ENCODE measurements around the gene BRSK1. TPM values are rescaled to one million over a fixed set of nuclear protein-coding genes. Genes with fewer than 3 reads are reported as not detected.
A peak's percentile ranks its signal among the peaks of the same experiment; 100 is the strongest.

Gene BRSK1
- total and polyA plus RNA-seq, 10 of the 15 experiments (the other 5 are each of a cell fraction or from before 2014, with no cell fraction given), result 0.03 to 0.76 (median 0.25) TPM; not detected in 4

- TF ChIP-seq, protein P1, sequence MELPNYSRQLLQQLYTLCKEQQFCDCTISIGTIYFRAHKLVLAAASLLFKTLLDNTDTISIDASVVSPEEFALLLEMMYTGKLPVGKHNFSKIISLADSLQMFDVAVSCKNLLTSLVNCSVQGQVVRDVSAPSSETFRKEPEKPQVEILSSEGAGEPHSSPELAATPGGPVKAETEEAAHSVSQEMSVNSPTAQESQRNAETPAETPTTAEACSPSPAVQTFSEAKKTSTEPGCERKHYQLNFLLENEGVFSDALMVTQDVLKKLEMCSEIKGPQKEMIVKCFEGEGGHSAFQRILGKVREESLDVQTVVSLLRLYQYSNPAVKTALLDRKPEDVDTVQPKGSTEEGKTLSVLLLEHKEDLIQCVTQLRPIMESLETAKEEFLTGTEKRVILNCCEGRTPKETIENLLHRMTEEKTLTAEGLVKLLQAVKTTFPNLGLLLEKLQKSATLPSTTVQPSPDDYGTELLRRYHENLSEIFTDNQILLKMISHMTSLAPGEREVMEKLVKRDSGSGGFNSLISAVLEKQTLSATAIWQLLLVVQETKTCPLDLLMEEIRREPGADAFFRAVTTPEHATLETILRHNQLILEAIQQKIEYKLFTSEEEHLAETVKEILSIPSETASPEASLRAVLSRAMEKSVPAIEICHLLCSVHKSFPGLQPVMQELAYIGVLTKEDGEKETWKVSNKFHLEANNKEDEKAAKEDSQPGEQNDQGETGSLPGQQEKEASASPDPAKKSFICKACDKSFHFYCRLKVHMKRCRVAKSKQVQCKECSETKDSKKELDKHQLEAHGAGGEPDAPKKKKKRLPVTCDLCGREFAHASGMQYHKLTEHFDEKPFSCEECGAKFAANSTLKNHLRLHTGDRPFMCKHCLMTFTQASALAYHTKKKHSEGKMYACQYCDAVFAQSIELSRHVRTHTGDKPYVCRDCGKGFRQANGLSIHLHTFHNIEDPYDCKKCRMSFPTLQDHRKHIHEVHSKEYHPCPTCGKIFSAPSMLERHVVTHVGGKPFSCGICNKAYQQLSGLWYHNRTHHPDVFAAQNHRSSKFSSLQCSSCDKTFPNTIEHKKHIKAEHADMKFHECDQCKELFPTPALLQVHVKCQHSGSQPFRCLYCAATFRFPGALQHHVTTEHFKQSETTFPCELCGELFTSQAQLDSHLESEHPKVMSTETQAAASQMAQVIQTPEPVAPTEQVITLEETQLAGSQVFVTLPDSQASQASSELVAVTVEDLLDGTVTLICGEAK (IDR thresholded peaks at IDR 0.05; ENCODE audit: borderline replicate concordance), result peak; percentile 79; the same call in 1 of the 2 replicates
- TF ChIP-seq POU2F2 (IDR thresholded peaks at IDR 0.05; ENCODE audit: borderline replicate concordance, low read depth, low read length) (peak; percentile 83), ATF7 (IDR thresholded peaks at IDR 0.05; ENCODE audit: low read depth) (peak; percentile 61; the same call in 1 of the 2 replicates), CREB1 (IDR thresholded peaks at IDR 0.05; ENCODE audit: low read depth) (peak; percentile 65), SKIL (IDR thresholded peaks at IDR 0.05; ENCODE audit: low read depth, poor library complexity, severe bottlenecking) (peak; percentile 97), RB1 (IDR thresholded peaks at IDR 0.05; ENCODE audit: borderline replicate concordance) (peak; percentile 91; the same call in 1 of the 2 replicates), CBX5 (IDR thresholded peaks at IDR 0.05; ENCODE audit: low read depth) (0 out of 2 replicates have a peak, but pooled peaks have one; percentile 88), HDAC6 (IDR thresholded peaks at IDR 0.05; ENCODE audit: unreplicated experiment) (no peak), ZSCAN29 (IDR thresholded peaks at IDR 0.05) (peak; percentile 97), SPI1 (IDR thresholded peaks at IDR 0.05; ENCODE audit: borderline replicate concordance, insufficient read depth, low read depth, low read length) (no peak), CHD2 (IDR thresholded peaks at IDR 0.05; ENCODE audit: borderline replicate concordance, low read depth, low read length) (peak; percentile 63), MTA3 (IDR thresholded peaks at IDR 0.05; ENCODE audit: borderline replicate concordance, low read length) (no peak; the same call in 1 of the 2 replicates), ZZZ3 (IDR thresholded peaks at IDR 0.05; ENCODE audit: control insufficient read depth, insufficient read length, low read depth) (no peak), HCFC1 (IDR thresholded peaks at IDR 0.05; ENCODE audit: low read length) (peak; percentile 60), ZNF217 (IDR thresholded peaks at IDR 0.05) (no peak), POLR2AphosphoS2 (IDR thresholded peaks at IDR 0.05; ENCODE audit: low read depth, low read length) (peak; percentile 82; the same call in 1 of the 2 replicates), ZBED1 (IDR thresholded peaks at IDR 0.05; ENCODE audit: borderline replicate concordance) (no peak), WRNIP1 (IDR thresholded peaks at IDR 0.05; ENCODE audit: borderline replicate concordance, low read depth, low read length) (no peak), BCL11A (IDR thresholded peaks at IDR 0.05; ENCODE audit: low read depth, low read length) (no peak)
- TF ChIP-seq, protein P2, sequence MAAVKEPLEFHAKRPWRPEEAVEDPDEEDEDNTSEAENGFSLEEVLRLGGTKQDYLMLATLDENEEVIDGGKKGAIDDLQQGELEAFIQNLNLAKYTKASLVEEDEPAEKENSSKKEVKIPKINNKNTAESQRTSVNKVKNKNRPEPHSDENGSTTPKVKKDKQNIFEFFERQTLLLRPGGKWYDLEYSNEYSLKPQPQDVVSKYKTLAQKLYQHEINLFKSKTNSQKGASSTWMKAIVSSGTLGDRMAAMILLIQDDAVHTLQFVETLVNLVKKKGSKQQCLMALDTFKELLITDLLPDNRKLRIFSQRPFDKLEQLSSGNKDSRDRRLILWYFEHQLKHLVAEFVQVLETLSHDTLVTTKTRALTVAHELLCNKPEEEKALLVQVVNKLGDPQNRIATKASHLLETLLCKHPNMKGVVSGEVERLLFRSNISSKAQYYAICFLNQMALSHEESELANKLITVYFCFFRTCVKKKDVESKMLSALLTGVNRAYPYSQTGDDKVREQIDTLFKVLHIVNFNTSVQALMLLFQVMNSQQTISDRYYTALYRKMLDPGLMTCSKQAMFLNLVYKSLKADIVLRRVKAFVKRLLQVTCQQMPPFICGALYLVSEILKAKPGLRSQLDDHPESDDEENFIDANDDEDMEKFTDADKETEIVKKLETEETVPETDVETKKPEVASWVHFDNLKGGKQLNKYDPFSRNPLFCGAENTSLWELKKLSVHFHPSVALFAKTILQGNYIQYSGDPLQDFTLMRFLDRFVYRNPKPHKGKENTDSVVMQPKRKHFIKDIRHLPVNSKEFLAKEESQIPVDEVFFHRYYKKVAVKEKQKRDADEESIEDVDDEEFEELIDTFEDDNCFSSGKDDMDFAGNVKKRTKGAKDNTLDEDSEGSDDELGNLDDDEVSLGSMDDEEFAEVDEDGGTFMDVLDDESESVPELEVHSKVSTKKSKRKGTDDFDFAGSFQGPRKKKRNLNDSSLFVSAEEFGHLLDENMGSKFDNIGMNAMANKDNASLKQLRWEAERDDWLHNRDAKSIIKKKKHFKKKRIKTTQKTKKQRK (IDR thresholded peaks at IDR 0.05; ENCODE audit: low read depth, low read length), result no peak; the same call in 1 of the 2 replicates
These were observed 24.8 kb upstream of the BRSK1 start, which contains the start of gene PPP6R1 (continued) for GRCh38 chr19:55258828-55259539.
